IMR-90 (cell line): Measurements from ENCODE around the gene ELOVL1.

ENCODE experiments used
- POLR2A ChIP-seq: IDR thresholded peaks from 2 replicates; pipeline ENCODE4 v1.6.1; 2012; ENCODE audit warnings: mild to moderate bottlenecking, low read depth, low read length
- RFX5 ChIP-seq: IDR thresholded peaks from 2 replicates; pipeline ENCODE4 v1.8.0; 2012; ENCODE audit warnings: low read depth, mild to moderate bottlenecking, low read length, moderate library complexity
- TF ChIP-seq, protein P1 (sequence below): conservative IDR thresholded peaks from 2 replicates; pipeline ENCODE4 v1.5.1; 2012; ENCODE audit warnings: mild to moderate bottlenecking, low read depth, low read length, improper control_type of control experiment

DNA sequence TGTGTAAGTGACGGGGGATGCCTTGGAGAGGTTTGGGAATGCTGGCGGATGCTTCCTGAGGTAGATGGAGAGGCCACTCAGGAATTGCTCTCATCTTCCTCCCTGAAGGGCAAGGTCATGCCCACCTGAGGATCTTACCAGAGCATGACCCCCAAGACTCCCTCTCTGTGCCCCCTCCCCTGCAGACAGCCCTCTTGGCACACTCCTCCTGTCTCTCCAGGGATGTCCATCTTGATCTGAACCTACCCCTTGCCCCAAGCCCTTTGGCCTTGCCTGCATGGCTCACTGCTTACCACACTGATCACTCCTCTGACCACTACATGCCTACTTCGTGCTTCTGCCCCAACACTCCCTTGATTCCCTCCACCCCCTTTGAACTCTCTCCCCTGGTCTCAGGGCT, 48.0 kb downstream of the ELOVL1 start:
- TF ChIP-seq, protein P1, sequence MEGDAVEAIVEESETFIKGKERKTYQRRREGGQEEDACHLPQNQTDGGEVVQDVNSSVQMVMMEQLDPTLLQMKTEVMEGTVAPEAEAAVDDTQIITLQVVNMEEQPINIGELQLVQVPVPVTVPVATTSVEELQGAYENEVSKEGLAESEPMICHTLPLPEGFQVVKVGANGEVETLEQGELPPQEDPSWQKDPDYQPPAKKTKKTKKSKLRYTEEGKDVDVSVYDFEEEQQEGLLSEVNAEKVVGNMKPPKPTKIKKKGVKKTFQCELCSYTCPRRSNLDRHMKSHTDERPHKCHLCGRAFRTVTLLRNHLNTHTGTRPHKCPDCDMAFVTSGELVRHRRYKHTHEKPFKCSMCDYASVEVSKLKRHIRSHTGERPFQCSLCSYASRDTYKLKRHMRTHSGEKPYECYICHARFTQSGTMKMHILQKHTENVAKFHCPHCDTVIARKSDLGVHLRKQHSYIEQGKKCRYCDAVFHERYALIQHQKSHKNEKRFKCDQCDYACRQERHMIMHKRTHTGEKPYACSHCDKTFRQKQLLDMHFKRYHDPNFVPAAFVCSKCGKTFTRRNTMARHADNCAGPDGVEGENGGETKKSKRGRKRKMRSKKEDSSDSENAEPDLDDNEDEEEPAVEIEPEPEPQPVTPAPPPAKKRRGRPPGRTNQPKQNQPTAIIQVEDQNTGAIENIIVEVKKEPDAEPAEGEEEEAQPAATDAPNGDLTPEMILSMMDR = no peak
- no peak for TF ChIP-seq POLR2A
- no peak for TF ChIP-seq RFX5
